HG03457 (cell line): Measurements from ENCODE around the gene CST1.
"Not testable (repeated sequence)": the region's sequence is repeated elsewhere in the genome, so short reads cannot be mapped to it uniquely, and the experiment has no call there.

Experiments
- ATAC-seq: cut with Tn5 transposase; IDR thresholded peaks from one replicate; pipeline ENCODE4 v1.9.1; 2021; ENCODE audit warnings: moderate number of reproducible peaks; ENCODE audit not compliant: unreplicated experiment

CST1 gene

GRCh38 chr20:23755131-23755611 is 4.4 kb upstream of the CST1 start:
- ATAC-seq = not testable (repeated sequence)

- ATAC-seq = no peak
These were observed 4.0 kb upstream of the CST1 start for GRCh38 chr20:23754731-23755130.

- ATAC-seq = no peak
These were observed 2.9 kb upstream of the CST1 start for GRCh38 chr20:23753589-23753988.

GRCh38 chr20:23753194-23753548 is 2.4 kb upstream of the CST1 start:
- ATAC-seq = no peak

GRCh38 chr20:23752481-23753193 is 1.9 kb upstream of the CST1 start:
- ATAC-seq = no peak

- no peak for ATAC-seq
These were observed 1.3 kb upstream of the CST1 start for GRCh38 chr20:23752019-23752418.

GRCh38 chr20:23749746-23750145 is 989 bp downstream of the CST1 start:
- ATAC-seq = no peak

GRCh38 chr20:23748975-23749374 is 1.8 kb downstream of the CST1 start:
- ATAC-seq = not testable (repeated sequence)

GRCh38 chr20:23747551-23747950 is 3.2 kb downstream of the CST1 start:
- not testable (repeated sequence) for ATAC-seq

GRCh38 chr20:23747092-23747491 is 3.6 kb downstream of the CST1 start:
- ATAC-seq = not testable (repeated sequence)

GRCh38 chr20:23746321-23746720 is 4.4 kb downstream of the CST1 start:
- no peak for ATAC-seq

- ATAC-seq = no peak
These were observed 5.5 kb downstream of the CST1 start for GRCh38 chr20:23745247-23745646.

GRCh38 chr20:23744817-23745216 is 5.9 kb downstream of the CST1 start:
- ATAC-seq = no peak

GRCh38 chr20:23735391-23735790 is 15.3 kb downstream of the CST1 start:
- ATAC-seq = not testable (repeated sequence)

- ATAC-seq = not testable (repeated sequence)
These were observed 15.8 kb downstream of the CST1 start for GRCh38 chr20:23734949-23735348.

- ATAC-seq = not testable (repeated sequence)
These were observed 16.3 kb downstream of the CST1 start for GRCh38 chr20:23734440-23734839.

- ATAC-seq = no peak
These were observed 23.7 kb downstream of the CST1 start for GRCh38 chr20:23727016-23727415.

GRCh38 chr20:23725102-23725501 is 25.6 kb downstream of the CST1 start:
- ATAC-seq = no peak

GRCh38 chr20:23723659-23724307 is 27.0 kb downstream of the CST1 start:
- not testable (repeated sequence) for ATAC-seq

GRCh38 chr20:23722851-23723250 is 27.9 kb downstream of the CST1 start:
- ATAC-seq = not testable (repeated sequence)

- no peak for ATAC-seq
These were observed 28.8 kb downstream of the CST1 start for GRCh38 chr20:23721962-23722361.

GRCh38 chr20:23719351-23719750 is 31.4 kb downstream of the CST1 start:
- ATAC-seq = not testable (repeated sequence)
